Psoas muscle (tissue), 8 donors: Measurements from ENCODE around the gene ARFGAP1. TPM values are rescaled to one million over a fixed set of nuclear protein-coding genes. Genes with fewer than 3 reads are reported as not detected.
"Not testable (repeated sequence)": the region's sequence is repeated elsewhere in the genome, so short reads cannot be mapped to it uniquely, and the experiment has no call there.

ENCODE experiments used
- ATAC-seq, 4 donors: fragments of 200-7000 bp; cut with Tn5 transposase; one replicate each; pipeline ENCODE4 v1.9.1; 2020; ENCODE audit warnings: moderate library complexity in 3 of 4, mild to moderate bottlenecking in 2 of 4
- DNase-seq, 2 donors: peaks; one replicate each; pipeline ENCODE4 v3.0.0-alpha.2; 2020
- H3K27ac ChIP-seq: fragments of 200-600 bp; one replicate; pipeline ENCODE4 v1.8.0; 2022
- H3K27me3 ChIP-seq, 3 donors: fragments of 200-600 bp in 1 of 3; one replicate each; pipeline versions ENCODE4 v1.6.1 to v1.8.0; 2013 to 2022; ENCODE audit warnings: low read length in 2 of 3, mild to moderate bottlenecking in 2 of 3, moderate library complexity in 1 of 3; ENCODE audit not compliant: insufficient read depth in 3 of 3
- H3K36me3 ChIP-seq, 2 donors: fragments of 200-600 bp in 1 of 2; one replicate each; pipeline versions ENCODE4 v1.6.1 to v1.8.0; 2013 to 2022; ENCODE audit warnings: low read depth in 1 of 2, mild to moderate bottlenecking in 1 of 2, moderate library complexity in 1 of 2; ENCODE audit not compliant: insufficient read depth in 1 of 2
- H3K4me1 ChIP-seq: fragments of 200-600 bp; one replicate; pipeline ENCODE4 v1.8.0; 2022
- H3K4me3 ChIP-seq: fragments of 200-600 bp; one replicate; pipeline ENCODE4 v1.8.0; 2022; ENCODE audit warnings: mild to moderate bottlenecking
- H3K9me3 ChIP-seq: fragments of 200-600 bp; one replicate; pipeline ENCODE4 v1.8.0; 2022
- WGBS, 3 donors: extraction: QIAGEN DNeasy Blood & Tissue Kit; methylation state at CpG; one replicate each; pipeline versions ENCODE4 v1.1.6 to v1.1.7; 2013; 5-methylcytosine and 5-hydroxymethylcytosine counted together
- intact Hi-C, 2 donors: fragments of 100-400 bp; cut with DNase I; formaldehyde crosslinking; loops; one replicate each; pipeline versions ENCODE4 v1.11.0 to v1.14.2; 2022
- polyA plus RNA-seq, 3 donors: library from polyadenylated mRNA; stranded (reverse); fragments of 200-250 nt; gene quantifications; one replicate each; pipeline ENCODE4 v1.2.3, GENCODE V29; 2013
- total RNA-seq, 4 donors: library from RNA; stranded (reverse); fragmentation: NEBNext Ultra II Directional in 2 of 4; extraction: Animal tissue kit (Norgen Biotek cat#: 25700) in 2 of 4; gene quantifications; one replicate each; pipeline versions ENCODE4 v1.2.1 to v1.2.4, GENCODE V29; 2021 to 2023
- TF ChIP-seq, protein P1 (sequence below): fragments of 200-600 bp; IDR thresholded peaks from one replicate; pipeline ENCODE4 v1.8.0; 2022; ENCODE audit warnings: antibody characterized with exemption
- donor health status: healthy with polysubstance abuse.
- donor health status: DM: no; HTN: no; CAD: no; lungs with moderate emphysema.
- donor health status: Bipolar disorder and iron deficiency.
- donor health status: healthy.
- donor health status: DM: yes; HTN: yes; CAD: no.
- donor health status: DM: no; HTN: no; CAD: no.
- donor health status: DM: no; HTN: no; CAD: no.
- donor health status: DM: yes; HTN: yes; CAD: no.

Gene ARFGAP1
- total and polyA plus RNA-seq, 7 donors = 19.9 to 42.2 (median 26.8) TPM

DNA sequence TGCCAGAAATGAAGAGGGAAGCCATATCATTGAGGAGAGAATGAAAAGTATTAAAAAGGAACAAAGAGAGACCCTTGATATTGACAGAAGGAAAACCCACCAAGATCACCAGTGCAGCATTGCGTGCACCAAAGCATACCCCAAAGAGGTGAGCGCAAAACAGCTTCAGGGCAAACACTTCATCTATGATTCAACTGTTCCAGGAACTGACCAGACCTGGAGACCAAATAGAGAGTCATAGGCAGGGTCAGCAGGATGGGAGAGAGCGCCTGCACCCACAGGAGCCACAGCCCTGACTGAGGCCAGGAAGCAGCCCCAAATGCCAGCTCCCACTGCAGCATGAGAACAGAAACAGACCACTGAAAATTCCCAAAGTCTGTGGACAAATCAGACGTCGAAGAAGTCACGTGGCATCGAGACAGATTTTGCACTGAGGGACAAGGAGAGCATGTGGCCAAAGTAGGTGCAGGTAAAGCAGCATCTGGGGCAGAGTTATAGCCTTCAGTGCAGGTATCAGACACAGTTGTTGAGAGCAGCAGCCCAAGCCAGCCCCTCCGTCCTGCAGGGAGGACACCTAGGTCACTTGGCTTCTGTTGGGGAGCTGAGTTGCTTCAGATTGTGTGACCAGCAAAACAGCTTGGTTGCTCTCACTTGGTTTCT, 59.3 kb downstream of the ARFGAP1 start:
- intact Hi-C loops = no loop called here
- ATAC-seq = no peak
- Histone ChIP-seq H3K36me3 (no peaks in the 10 kb centered on the region), H3K27me3 (peaks cover 0 to 69% (median 18%) of the 10 kb centered on the region in 3 donors), H3K27ac (no peak overlapping the region), H3K9me3 (peaks cover 4% of the 10 kb centered on the region), H3K4me1 (no peaks in the 10 kb centered on the region), H3K4me3 (no peak overlapping the region)
- 96 to 97% (median 96%) methylated on average over 8 of the region's 8 CpGs for WGBS, 3 donors
- peak in 1 of 2 donors; percentile 18 for DNase-seq
- TF ChIP-seq, protein P1, sequence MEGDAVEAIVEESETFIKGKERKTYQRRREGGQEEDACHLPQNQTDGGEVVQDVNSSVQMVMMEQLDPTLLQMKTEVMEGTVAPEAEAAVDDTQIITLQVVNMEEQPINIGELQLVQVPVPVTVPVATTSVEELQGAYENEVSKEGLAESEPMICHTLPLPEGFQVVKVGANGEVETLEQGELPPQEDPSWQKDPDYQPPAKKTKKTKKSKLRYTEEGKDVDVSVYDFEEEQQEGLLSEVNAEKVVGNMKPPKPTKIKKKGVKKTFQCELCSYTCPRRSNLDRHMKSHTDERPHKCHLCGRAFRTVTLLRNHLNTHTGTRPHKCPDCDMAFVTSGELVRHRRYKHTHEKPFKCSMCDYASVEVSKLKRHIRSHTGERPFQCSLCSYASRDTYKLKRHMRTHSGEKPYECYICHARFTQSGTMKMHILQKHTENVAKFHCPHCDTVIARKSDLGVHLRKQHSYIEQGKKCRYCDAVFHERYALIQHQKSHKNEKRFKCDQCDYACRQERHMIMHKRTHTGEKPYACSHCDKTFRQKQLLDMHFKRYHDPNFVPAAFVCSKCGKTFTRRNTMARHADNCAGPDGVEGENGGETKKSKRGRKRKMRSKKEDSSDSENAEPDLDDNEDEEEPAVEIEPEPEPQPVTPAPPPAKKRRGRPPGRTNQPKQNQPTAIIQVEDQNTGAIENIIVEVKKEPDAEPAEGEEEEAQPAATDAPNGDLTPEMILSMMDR = no peak

- Histone ChIP-seq H3K9me3 (peaks cover 4% of the 10 kb centered on the region), H3K36me3 (no peaks in the 10 kb centered on the region), H3K27me3 (peaks cover 0 to 75% (median 18%) of the 10 kb centered on the region in 3 donors), H3K27ac (no peak overlapping the region), H3K4me3 (no peak overlapping the region), H3K4me1 (no peaks in the 10 kb centered on the region)
- intact Hi-C loops = no loop called here
- no peak for ATAC-seq
- TF ChIP-seq, protein P1 = no peak
- 80 to 84% (median 84%) methylated on average over 22 of the region's 22 CpGs for WGBS, 3 donors
- DNase-seq = peak; percentile 6 to 38
Measured at GRCh38 chr20:63332488-63333240, 60.1 kb downstream of the ARFGAP1 start.

- TF ChIP-seq, protein P1 = no peak
- intact Hi-C loops = no loop called here
- H3K27ac ChIP-seq = no peak overlapping the region
- peaks cover 0 to 80% (median 18%) of the 10 kb centered on the region in 3 donors for H3K27me3 ChIP-seq
- DNase-seq (peak; percentile 2 to 44), ATAC-seq (no peak)
- H3K4me1 ChIP-seq = no peaks in the 10 kb centered on the region
- H3K36me3 ChIP-seq = no peaks in the 10 kb centered on the region
- peaks cover 4% of the 10 kb centered on the region for H3K9me3 ChIP-seq
- no peak overlapping the region for H3K4me3 ChIP-seq
- 70 to 73% (median 72%) methylated on average over 18 to 19 of the region's 19 CpGs for WGBS, 3 donors
Measured at GRCh38 chr20:63333241-63333836, 60.7 kb downstream of the ARFGAP1 start.

DNA sequence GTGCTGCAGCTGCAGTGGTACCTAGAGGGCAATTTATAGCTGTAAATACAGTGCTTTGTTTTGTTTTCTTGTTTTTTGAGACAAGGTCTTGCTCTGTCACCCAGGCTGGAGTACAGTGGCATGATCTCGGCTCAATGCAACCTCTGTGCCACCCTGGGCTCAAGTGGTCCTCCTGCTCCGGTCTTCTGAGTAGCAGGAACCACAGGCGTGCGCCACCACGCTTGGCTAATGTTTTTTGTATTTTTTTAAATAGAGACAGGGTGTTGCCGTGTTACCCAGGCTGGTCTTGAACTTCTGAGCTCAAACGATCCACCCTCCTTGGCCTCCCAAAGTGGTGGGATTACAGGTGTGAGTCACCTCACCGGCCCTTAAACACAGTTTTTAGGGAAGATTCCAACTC, 61.7 kb downstream of the ARFGAP1 start:
- no peaks in the 10 kb centered on the region for H3K36me3 ChIP-seq
- no peaks in the 10 kb centered on the region for H3K4me1 ChIP-seq
- no peak overlapping the region for H3K4me3 ChIP-seq
- H3K27me3 ChIP-seq = peaks cover 0 to 78% (median 16%) of the 10 kb centered on the region in 3 donors
- TF ChIP-seq, protein P1 = no peak
- no peak overlapping the region for H3K27ac ChIP-seq
- WGBS, 3 donors = 82 to 94% (median 83%) methylated on average over 8 of the region's 8 CpGs
- peaks cover 4% of the 10 kb centered on the region for H3K9me3 ChIP-seq
- ATAC-seq (no peak), DNase-seq (peak in 1 of 2 donors; percentile 13)
- intact Hi-C loops = no loop called here

- H3K4me3 ChIP-seq, H3K9me3 ChIP-seq, intact Hi-C loops, H3K36me3 ChIP-seq, ATAC-seq, H3K27ac ChIP-seq, DNase-seq, H3K4me1 ChIP-seq: not testable (repeated sequence)
- H3K27me3 ChIP-seq = peaks cover 0 to 75% (median 9%) of the 10 kb centered on the region in 3 donors
- WGBS, 3 donors = 97 to 99% (median 98%) methylated on average over 9 of the region's 9 CpGs
Measured at GRCh38 chr20:63335060-63335459, 62.4 kb downstream of the ARFGAP1 start.
